GM10248 (cell line): Measurements from ENCODE around the gene ZFP36L2.

Experiments used
- CTCF ChIA-PET: fragments of 300-600 bp; sonication (Branson Sonifier 250); formaldehyde crosslinking; extraction: SDS; loops from one replicate; lab custom pipeline; 2021; ENCODE audit warnings: antibody characterized with exemption; lab: Yijun Ruan, JAX
- POLR2A ChIA-PET: fragments of 350-650 bp; sonication (Branson Sonifier 250); formaldehyde crosslinking; extraction: SDS; loops from one replicate; lab custom pipeline; 2020; ENCODE audit warnings: antibody characterized with exemption; lab: Yijun Ruan, JAX
- DNase-seq: peaks from one replicate; pipeline ENCODE4 v3.0.0; 2012; ENCODE audit errors: extremely low spot score
- TF ChIP-seq, protein P1 (sequence below): IDR thresholded peaks from 2 replicates; pipeline ENCODE4 v1.5.1; 2012; ENCODE audit warnings: mild to moderate bottlenecking, low read depth; ENCODE audit errors: extremely low read depth, missing control alignments, control extremely low read depth

Gene ZFP36L2

GRCh38 chr2:43210125-43210466 lies 16.3 kb downstream of the ZFP36L2 start:
- TF ChIP-seq, protein P1, sequence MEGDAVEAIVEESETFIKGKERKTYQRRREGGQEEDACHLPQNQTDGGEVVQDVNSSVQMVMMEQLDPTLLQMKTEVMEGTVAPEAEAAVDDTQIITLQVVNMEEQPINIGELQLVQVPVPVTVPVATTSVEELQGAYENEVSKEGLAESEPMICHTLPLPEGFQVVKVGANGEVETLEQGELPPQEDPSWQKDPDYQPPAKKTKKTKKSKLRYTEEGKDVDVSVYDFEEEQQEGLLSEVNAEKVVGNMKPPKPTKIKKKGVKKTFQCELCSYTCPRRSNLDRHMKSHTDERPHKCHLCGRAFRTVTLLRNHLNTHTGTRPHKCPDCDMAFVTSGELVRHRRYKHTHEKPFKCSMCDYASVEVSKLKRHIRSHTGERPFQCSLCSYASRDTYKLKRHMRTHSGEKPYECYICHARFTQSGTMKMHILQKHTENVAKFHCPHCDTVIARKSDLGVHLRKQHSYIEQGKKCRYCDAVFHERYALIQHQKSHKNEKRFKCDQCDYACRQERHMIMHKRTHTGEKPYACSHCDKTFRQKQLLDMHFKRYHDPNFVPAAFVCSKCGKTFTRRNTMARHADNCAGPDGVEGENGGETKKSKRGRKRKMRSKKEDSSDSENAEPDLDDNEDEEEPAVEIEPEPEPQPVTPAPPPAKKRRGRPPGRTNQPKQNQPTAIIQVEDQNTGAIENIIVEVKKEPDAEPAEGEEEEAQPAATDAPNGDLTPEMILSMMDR: no peak
- DNase-seq: no peak
- POLR2A ChIA-PET: no interaction called here
- CTCF ChIA-PET: interaction anchor here (0.7 to 1.9 kb wide), 2 partner anchors 12 to 15 kb away, joined by 3 to 4 read pairs; no protein-coding TSS in a partner anchor

DNA sequence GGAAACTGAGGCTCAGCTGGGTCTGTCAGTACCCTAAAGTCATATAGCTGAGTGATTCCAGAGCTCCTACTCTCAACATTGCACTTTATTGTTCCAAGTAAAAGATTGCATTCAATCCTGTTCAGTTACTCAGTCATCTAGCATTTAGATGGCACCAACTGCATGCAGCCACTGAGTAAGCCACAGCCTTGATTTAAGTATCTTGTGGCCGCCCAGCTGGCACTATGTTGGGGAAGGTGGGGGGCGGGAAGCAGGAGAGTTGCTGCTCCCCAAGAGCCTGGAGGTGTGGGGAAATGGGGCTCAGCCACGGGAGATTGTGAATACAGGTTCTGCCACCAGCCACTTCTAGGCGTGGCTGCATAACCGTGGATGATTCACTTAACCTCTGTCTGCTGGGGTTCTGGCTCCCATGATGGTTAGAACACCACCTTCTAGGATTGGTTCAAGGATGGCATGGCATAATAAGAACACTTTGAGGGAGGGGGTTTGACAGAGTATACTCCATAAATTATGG lies 17.1 kb downstream of the ZFP36L2 start:
- POLR2A ChIA-PET: no interaction called here
- TF ChIP-seq, protein P1: no peak
- DNase-seq: no peak
- CTCF ChIA-PET: interaction anchor here (1.9 kb wide), 1 partner anchor 15 kb away, joined by 4 read pairs; no protein-coding TSS in a partner anchor

- ChIA-PET POLR2A (no interaction called here), CTCF (interaction anchor here (0.6 to 1.3 kb wide), 5 partner anchors 11 to 634 kb away, joined by 3 to 5 read pairs (median 3); no protein-coding TSS in a partner anchor)
- DNase-seq: no peak
- TF ChIP-seq, protein P1: no peak
These were observed 18.7 kb downstream of the ZFP36L2 start for GRCh38 chr2:43207553-43208300.

- TF ChIP-seq, protein P1: no peak
- DNase-seq: no peak
- ChIA-PET POLR2A (no interaction called here), CTCF (interaction anchor here (0.6 to 1.3 kb wide), 5 partner anchors 12 to 635 kb away, joined by 3 to 5 read pairs (median 4); no protein-coding TSS in a partner anchor)
These were observed 19.8 kb downstream of the ZFP36L2 start for GRCh38 chr2:43206602-43207001.

- ChIA-PET POLR2A (no interaction called here), CTCF (interaction anchor here (0.7 to 2.4 kb wide), 5 partner anchors 10 to 281 kb away, joined by 3 to 7 read pairs (median 3); no protein-coding TSS in a partner anchor)
- TF ChIP-seq, protein P1: no peak
- DNase-seq: no peak
These were observed 23.0 kb downstream of the ZFP36L2 start for GRCh38 chr2:43203373-43203772.

- ChIA-PET CTCF (interaction anchor here (1.7 to 2.4 kb wide), 2 partner anchors 10 to 27 kb away, joined by 7 read pairs; no protein-coding TSS in a partner anchor), POLR2A (no interaction called here)
- TF ChIP-seq, protein P1: no peak
- DNase-seq: no peak
These were observed 24.1 kb downstream of the ZFP36L2 start for GRCh38 chr2:43202289-43202688.
